CD4-positive, alpha-beta T cell treated with Interleukin-2 at 100 ng/mL for 4 hours (primary cell): ENCODE results near the gene TRPM4.
"Not testable (repeated sequence)": the region's sequence is repeated elsewhere in the genome, so short reads cannot be mapped to it uniquely, and the experiment has no call there.

Experiments
- DNase-seq: peaks from one replicate; pipeline ENCODE4 v3.0.0-alpha.2; 2020; ENCODE audit warnings: low spot score

TRPM4 gene

GRCh38 chr19:49157445-49158224 is at the start of gene TRPM4:
TSS of gene TRPM4 (plus strand) at chr19:49157792. CDS start at chr19:49157867, 75 bp downstream.
- DNase-seq, result no peak

- DNase-seq, result no peak
These were observed 48.5 kb upstream of the TRPM4 start for GRCh38 chr19:49109051-49109450.

GRCh38 chr19:49109569-49110233 is 47.9 kb upstream of the TRPM4 start:
- no peak for DNase-seq

GRCh38 chr19:49110567-49110966 is 47.0 kb upstream of the TRPM4 start:
- DNase-seq, result no peak

GRCh38 chr19:49111218-49111998 is 46.2 kb upstream of the TRPM4 start:
- DNase-seq, result no peak

GRCh38 chr19:49113762-49114629 is 43.6 kb upstream of the TRPM4 start, which contains the start of gene LIN7B:
TSS of gene LIN7B (plus strand) at chr19:49114370. CDS start at chr19:49114405, 35 bp downstream.
- DNase-seq, result peak; percentile 71

DNA sequence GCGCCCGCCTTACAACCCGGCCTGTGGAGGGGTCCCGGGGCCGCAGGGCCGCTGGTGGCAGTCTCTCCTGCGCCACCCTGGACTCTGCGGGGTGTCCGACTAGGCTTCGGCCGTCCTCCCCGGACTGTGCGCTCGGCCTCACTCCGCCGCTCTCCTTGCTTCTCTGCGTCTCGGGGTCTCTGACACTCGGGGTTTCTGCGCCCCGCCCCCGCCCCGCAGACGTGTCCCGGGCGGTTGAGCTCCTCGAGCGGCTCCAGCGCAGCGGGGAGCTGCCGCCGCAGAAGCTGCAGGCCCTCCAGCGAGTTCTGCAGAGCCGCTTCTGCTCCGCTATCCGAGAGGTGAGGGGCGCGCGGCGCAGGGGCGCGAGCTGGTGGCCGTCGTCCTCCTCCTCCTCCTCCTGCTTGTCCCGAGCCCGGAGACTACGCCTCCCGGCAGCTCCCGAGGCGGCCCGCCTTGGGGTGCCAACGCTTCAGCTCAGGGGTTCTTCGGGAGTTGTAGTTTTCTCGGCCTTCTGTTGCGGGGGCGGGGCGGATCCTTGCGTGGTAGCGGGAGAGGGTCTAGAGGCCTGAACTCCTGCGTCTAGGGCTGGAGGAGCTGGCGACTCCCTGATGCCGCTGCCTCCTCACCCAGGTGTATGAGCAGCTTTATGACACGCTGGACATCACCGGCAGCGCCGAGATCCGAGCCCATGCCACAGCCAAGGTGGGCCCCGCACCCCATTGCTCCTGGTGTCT is 42.8 kb upstream of the TRPM4 start:
- peak; percentile 46 for DNase-seq

GRCh38 chr19:49116544-49116943 is 41.0 kb upstream of the TRPM4 start:
- no peak for DNase-seq

DNA sequence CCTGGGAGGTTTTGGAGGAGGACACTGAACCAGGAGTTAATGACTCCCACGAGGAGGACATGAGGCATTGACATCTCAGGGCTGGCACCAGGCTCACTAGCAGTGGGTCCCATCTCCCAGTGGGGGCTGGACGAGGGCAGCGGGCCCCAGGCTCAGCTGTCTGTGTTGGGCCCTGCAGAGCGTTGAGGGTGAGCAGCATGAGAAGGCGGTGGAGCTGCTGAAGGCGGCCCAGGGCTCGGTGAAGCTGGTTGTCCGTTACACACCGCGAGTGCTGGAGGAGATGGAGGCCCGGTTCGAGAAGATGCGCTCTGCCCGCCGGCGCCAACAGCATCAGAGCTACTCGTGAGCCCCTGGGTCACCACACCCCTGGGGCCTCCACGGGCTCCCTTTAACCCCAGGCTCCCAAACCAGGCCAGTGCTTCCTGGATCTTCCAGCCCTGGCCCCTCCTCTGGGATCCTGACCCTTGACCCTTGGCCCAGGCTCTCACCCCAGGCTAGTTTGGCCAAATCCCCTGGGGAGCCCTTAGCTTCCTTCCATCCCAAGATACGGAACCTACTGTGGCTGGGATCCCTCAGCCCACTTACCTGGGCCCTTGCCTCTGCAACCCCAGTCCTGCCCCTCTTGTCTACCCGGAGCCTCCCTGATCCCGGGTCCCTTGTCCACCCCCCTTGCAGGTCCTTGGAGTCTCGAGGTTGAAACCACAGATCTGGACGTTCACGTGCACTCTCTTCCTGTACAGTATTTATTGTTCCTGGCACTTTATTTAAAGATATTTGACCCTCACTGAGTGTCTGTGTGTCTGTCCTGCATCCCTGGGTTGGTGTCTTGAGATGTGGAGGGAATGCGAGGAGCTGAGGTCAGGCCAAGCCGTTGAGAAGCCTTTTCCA is 39.7 kb upstream of the TRPM4 start:
- no peak for DNase-seq

DNA sequence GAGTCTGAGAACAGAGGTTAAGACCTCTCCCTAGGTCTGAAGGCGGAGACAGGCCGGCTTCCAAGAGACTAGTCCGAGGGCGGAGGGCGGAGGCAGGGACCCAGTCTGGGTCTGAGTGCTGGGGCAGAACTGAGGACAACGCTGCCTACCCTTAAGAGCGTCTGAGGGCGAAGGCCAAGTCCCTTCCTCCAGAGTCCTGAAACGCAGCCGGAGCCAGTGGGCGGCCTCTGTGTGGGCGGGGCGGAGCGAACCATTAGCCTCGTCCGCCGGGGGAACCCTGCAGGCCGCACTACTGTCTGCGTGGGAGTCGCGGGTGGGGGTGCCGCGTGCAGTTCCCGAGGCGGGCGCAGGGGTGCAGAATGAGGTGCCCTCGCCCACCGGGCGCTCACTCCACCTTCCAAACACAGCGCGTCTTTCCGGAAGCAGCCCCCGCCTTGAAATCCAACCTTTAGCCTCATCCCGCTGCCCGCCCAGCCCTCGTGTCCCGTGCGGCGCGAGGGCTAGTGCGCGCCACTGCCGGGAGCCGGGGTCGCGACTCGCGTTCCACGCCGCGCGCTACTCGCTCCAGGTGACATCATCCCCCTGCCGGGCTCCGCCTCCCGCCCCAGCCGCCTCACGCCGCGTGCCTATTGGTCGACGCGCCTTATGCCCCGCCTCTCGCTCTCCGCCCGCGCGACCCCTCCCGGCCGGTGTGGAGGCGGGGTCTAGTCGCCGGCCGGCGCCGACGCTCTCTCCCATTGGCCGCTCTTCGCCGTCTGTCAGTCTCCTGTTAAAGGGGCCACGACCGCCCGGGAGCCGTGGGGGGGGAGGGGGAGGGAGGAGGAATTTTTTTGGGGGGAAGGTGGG is 38.8 kb upstream of the TRPM4 start, which contains the start of gene C19orf73:
Gene C19orf73 (minus strand): TSS at position 579 of the 846 bp plus-strand sequence. CDS start 121 bp downstream, at position 458.
- peak; percentile 96 for DNase-seq

DNA sequence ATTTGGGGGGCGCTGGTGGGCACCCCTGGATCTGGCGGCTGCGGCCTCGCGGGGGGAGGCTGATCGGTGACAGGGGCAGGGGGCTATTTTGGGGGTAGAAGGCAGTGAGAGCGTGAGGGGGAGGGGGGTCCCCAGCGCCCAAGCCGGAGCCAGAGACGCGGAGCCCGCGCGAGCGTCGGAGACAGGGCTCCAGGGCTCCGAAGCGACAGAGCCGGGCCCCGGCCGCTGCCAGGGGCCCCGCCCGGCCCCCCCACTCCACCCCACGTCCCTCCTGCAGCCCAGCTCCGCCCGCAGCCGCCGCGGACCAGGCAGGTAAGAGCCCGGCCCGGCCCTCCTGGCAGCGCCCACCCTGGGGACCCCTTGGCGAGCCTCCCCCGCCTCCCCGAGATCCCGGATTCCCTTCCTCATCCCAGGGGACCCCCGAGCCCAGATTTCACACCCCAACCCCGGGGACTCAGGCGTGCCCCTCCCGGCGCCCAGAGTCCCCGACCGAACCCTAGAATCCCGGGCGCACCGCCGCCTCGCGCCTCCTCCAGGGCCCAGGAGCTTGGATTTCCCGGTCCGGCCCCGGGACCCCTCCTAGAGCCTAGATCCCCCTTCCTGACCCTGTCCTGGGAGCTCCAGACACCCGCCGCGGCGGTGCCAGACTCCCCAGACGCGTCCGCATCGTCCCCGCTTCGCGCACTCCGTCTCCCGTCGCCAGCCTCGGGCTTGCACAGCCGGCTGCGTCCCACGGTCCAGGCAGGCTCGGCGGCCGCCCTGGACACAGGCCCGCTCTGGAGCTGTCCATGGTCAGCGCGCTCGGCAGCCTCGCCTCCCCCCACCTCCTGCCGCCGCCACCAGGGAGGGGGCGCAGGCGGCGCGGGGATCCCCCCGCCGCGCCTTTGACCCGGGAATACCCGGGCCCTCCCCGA is 37.9 kb upstream of the TRPM4 start, which contains the start of gene PPFIA3:
Gene PPFIA3 (plus strand): TSS at position 134 of the 914 bp plus-strand sequence. CDS start 8,330 bp downstream, outside the sequence.
- DNase-seq, result no peak

DNA sequence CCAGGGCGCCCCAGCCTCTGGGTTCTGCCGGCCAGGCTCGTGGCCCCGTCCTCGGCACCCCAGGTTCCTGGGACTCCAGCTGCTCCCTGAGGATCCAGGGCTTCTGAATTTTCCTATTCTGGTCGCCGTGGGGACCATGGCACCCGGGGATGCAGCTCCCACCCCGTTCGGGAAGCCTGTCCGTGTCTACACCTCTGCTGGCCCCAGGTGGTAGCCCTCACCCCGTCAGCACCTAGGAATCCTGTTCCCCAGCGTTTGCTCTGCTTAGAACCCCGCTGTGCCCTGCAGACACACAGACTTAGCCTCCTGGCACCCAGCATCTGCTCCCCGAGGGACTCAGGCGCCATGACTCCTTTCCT is 37.3 kb upstream of the TRPM4 start:
- no peak for DNase-seq

DNA sequence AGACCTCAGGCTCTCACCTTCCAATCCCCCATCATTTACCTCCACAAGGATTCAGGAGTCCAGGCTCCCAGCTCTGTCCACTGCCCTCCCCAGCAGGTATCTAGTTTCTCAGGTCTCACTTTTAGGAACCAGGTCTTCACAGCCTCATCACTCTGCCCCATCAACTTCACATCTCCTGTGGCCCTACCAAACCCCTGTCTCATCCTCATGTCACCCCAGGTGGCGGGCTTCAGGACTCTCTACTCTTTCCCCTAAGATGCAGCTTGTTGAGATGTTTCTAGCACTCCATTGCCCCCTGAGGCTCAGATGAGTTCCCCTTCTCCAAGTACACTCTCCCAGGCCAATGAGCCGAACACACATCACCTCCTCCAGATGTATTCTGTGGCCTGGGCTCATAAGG is 36.7 kb upstream of the TRPM4 start:
- no peak for DNase-seq

GRCh38 chr19:49121841-49122240 is 35.8 kb upstream of the TRPM4 start:
- not testable (repeated sequence) for DNase-seq

- not testable (repeated sequence) for DNase-seq
These were observed 34.3 kb upstream of the TRPM4 start for GRCh38 chr19:49123285-49123684.

DNA sequence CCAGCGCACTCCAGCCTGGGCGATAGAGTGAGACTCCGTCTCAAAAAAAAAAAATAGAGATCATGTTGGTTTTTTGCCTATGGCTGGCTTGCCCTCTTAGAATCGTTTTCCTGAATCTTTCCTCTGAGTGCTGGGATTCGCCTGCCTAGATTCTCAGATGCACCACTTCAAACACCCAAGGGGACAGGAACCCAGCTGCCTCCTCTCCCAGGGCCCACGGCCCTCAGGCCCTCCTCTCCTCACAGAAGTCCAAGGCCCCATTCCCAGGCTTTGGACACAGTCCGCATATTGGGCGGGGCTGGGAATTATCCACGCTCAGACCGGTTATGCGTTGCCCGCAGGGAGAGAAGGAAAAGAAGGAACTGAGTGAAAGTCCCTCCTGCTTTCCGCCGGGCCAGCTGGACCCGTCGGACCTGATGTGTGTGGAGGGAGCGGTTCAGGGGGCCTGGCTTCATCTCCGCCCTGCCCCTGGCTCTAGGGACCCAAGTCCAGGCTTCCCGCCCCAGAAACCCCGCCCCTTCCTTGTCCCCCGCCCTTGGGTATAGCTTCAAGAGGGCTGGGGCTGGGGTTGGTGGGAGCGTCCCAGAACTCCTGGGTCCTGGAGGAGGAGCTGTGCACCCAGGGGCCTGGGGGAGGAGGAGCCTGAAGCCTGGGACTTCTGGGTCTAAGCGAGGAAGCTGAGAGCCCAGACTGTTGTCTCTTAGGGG is 32.4 kb upstream of the TRPM4 start:
- DNase-seq, result no peak

- no peak for DNase-seq
These were observed 31.0 kb upstream of the TRPM4 start for GRCh38 chr19:49126575-49126974.
